ENCODE results near the gene POP5.

POP5 gene

DNA sequence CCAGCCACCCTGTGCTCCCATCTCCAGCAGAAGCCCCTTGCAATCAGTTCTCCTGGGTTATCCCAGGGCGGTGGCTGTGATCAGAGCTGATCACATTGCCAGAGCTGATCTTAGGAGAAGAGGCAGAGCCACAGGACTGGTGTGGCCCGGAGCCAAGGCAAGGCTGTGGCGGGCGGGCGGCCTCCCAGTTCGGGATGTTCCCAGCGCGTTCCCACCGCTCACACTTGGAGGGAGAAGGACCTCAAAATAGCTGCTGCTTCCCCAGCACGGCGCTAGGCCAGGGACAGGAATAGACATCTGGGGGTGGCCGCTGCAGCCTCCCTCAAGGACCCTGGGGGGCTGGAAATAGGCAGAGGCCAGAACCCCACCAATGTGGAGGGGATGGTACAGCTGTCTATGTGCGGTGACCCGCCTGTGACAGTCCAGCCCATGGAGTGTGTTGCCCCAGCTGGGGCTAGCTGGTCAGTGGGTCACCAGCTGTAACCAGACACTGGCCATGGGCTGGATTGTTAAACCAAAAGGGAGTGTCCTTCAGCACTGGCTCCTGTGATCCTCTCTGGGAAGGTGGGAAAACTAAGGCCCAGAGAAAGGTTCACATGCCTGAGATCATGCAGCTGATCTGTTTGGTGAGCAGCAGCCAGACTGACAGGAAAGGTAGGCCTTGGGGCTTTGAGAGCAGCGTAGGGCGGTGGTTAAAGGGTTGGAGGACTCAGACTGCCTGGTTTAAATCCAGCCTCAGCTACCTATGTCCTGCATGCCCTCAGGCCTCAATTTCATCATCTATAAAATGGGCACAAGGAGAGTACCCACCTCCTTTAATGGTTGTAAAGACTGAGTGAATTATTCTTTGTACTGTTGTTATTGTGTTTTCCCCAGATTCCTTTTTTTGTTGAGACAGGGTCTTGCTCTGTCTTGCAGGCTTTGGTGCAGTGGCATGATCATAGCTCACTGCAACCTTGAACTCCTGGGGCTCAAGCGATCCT, 8.0 kb upstream of the POP5 start:
- no peak for DNase-seq

DNA sequence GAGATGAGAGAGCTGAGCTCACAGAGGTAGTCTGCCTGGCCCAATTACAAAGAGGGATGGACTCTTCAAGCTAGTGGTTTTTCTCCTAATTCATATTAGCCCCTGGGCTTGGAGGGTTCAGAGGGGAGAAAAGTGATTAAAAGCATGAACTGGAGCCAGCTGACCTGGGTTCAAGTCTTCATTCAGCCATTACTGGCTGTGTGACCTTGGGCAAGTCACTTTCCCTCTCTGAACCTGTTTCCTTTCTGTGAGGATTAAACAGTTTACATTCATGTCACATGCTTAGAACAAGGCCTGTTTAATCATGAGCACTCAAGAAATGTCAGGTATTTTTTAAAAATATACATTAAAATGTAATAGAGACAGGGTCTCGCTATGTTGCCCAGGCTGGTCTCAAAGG, 7.2 kb upstream of the POP5 start:
- DNase-seq = no peak

DNA sequence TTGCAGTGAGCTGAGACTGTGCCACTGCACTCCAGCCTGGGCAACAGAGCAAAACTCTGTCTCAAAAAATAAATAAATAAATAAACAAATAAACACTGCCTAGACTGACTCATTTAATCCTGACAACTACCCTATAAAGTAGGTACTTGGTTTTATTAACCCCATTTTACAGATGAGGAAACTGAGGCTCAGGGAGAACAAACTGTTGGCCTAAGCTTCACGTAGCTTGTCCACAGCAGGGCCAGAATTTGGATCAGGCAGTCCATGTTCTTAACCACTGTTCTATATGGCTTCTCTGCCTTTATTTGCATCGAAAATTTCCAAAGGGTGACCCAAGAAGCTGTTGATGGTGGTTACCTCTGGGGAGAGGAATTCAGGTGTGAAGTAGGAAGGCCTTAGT, 5.7 kb upstream of the POP5 start:
- DNase-seq = no peak

DNA sequence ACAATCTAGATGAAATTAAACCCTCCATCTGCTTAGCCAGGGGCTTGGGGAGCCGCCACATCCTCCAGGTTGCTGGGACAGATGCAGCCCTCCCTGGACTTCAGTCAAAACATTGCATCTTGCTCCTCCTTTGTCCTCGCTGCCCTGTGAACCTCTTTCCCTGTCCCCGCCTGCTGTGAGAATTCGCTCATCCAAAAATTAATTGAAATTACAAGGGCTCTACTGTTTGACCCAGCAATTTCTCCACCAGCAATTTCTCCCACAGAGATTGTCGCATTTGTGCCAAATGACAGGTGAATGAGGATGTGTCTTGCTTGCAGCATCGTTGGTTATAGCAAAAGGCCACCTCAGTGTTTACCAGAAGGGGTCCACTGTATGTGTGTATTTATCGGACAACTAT, 5.0 kb upstream of the POP5 start:
- no peak for DNase-seq

DNA sequence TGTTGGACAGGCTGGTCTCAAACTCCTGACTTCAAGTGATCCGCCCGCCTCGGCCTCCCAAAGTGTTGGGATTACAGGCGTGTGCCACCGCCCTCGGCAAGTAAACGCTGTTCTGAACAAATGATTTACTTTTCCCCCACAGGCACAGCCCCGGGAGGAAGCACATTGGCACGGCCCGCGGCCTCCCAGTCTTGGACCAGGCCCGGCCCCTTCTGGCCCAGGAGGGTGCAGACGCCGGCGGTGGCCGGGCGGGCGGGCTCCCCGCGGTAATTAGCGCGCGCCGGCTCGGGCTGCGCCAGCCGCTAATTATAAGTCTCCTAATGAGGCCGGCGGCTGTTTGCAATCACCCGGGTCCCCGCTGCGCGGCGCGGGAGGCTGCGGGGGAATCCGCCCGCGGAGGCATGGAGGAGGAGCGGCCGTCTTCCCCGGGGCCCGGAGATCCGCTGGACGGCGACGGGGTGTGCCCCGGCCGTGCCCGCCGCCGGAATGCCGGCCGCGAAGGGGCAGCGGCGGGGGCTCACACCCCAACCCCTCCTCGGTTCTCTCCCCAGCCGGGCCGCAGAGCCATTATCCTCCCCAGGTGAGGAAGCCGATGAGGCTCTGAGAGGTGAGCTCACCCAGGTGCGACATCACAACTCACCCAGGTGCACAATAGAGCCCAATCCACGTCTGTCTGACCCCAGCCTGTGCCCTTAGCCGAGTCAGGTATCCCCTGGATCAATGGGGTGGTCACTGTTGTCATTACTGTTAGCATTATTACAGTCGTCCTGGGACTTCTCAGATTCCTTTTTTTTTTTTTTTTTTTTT, 3.3 kb upstream of the POP5 start:
- peak in 3 of 4 experiments; percentile 7 to 38 (median 19) for DNase-seq

DNA sequence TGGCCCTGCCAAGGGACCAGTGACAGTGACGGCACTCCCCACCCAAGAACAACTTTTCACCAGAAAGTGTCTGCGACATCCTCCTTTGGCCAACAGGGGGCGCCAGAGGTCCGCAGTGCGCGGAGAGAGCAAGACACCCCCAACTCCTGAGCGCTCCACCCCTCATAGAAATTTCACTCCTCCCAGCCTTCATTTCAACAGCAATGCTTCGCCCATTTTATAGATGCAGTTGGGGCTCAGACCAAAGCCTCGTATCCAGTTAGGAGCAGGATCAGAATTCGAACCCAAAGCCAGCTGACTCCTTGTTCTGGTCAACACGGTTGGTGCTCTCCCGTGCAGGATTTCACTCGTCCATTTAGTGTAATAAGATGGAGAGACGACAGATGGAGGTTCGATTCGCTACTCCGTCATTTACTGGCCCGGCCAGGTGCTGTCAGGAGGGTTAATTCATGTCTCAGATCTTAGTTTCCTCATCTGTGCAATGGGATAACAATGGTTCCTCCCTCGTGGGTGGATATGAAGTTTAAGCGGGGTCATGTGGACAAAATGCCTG, 2.4 kb upstream of the POP5 start:
- DNase-seq = peak; percentile 75 to 84 (median 78)

DNA sequence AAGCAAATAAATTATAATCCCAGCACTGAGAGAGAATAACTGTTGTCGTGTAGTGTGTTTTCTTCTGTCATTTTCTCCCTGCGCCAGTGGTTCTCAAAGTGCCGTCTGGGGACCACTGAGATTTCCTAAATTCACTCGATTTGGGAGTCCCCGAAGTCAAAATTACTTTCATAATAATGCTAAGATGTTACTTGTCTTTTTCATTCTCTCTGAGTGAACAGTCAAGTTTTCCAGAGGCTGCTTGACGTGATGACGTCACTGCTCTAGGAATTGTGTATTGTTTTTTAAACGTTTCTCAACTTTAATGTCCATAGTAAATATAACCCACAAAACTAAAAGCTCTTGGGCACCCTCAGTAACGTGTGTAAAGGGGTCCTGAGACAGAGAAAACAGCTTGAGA, 796 bp upstream of the POP5 start:
- no peak for DNase-seq

DNA sequence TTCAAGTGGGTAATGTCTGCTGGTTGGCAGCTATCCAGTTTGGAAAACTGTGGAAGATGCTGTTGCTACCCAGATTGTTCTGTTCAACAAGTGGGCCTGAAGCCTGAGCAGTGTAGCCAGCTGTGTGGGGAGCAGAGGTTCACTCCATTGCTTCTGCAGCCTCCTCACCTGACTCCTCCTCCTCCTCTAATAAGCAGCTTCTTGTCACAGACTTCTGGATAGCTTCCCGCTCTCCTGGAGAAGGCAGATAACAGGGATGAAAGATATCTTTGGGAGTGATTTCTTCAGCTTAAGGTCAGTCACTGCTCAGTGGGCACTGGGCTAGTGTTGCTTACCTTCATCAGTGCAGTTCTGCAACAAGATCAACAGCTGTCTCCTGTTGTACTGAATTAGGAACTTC, 2.0 kb downstream of the POP5 start:
- DNase-seq = no peak

DNA sequence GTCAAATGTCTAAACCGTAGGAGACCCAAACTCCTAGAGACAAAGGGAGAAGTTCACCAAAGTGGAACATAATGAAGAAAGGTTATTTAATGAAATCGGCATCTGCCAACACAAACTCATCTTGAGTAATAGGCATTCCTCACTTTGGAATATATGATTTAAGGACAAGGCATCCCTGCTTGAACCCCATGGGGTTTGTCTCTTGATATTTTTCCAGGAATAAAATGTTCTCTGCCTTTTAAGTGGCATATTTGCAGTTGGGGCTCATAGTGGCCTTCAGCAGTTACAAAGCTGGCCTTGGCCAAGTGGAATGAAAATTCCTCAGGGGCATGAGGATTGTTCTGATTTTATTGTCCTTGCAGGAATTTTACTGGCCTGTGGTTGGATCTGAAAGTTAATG, 7.1 kb downstream of the POP5 start:
- no peak for DNase-seq

DNA sequence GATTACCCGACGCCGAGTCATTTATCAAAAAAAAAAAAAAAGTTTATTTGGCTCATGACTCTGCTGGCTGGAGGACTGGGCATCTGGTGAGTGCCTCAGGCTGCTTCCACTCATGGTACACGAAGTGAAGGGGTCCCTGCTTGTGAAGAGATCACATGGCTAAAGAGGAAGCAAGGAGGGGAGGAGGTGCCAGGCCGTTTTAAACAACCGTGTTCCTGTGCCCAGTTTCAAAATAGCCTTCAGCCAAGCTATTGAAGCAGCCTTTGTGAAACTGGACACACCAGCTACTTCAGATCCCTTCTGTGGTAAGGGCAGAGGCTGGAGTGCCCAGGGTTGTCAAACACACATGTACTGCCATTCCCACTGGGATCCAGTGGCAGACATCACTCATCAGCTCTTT, 7.6 kb downstream of the POP5 start:
- DNase-seq = no peak

DNA sequence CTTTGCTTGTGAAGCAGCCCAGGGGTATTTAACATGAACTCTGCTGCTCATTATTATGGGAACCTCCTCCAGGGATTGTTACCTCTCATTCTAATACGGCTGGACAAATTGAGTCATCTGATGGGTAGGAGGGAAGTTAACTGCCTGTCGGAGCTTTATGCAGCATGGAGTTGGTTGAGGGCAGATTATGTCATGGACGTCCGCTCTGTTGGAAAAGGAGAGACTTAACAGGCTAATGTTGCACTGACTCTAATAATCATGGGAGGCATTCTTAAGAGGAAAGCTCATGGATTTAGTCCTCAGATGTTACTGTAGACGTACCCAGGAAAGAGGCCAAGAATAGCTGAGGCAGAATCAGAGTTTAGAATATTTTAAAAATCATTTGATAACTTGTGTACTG, 9.9 kb downstream of the POP5 start:
- no peak for DNase-seq

DNA sequence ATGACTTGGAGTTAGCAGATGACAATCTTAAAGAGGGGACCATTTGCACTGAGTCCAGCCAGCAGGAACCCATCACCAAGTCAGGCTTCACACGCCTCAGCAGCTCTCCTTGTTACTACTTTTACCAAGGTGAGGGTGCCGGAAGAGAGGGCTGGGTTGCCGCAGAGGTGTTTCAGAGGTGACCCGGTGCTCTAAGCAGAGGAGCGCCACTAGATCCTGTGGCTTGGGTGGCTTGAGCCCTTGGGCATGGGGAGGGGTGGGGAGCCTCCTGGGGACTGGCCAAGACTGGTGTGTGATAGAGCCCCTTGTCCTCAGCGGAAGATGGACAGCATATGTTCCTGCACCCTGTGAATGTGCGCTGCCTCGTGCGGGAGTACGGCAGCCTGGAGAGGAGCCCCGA, 17.7 kb downstream of the POP5 start:
- no peak for DNase-seq

DNA sequence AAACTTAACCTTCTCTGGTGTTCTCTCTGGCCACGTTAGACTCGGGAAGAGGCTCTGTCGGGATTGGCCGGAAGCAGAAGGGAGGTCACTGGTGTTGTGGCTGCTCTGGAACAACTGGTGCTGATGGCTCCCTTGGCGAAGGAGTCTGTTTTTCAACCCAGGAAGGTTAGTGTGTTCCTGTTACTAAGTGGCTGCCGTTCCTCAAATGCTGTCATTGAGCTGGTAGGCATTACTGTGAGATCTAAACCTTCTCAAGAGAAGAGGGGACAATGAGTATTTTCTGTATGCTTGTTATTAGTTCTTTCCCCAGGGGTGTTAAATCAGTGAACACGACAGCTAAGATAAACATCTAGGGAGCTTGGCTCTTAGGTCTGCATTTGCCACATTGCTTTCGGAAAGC, 18.3 kb downstream of the POP5 start:
- DNase-seq = no peak

DNA sequence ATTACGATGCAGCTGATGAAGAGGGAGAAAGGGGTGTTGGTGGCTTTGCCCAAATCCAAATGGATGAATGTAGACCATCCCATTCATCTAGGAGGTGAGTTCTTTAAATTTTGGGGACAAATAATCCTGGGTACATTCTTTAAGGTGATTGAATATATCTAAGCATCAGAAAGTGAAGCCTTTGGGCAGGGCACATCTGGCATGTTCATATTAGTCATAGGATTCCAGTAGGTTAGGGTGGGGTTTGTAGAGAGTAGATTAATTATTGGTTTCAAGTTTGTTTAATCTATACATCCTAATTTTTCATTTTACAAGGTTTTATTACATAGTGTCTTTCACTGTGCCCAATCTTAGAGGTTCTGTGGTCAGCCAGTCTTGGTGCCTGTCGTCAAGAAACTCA, 23.6 kb downstream of the POP5 start:
- no peak for DNase-seq

DNA sequence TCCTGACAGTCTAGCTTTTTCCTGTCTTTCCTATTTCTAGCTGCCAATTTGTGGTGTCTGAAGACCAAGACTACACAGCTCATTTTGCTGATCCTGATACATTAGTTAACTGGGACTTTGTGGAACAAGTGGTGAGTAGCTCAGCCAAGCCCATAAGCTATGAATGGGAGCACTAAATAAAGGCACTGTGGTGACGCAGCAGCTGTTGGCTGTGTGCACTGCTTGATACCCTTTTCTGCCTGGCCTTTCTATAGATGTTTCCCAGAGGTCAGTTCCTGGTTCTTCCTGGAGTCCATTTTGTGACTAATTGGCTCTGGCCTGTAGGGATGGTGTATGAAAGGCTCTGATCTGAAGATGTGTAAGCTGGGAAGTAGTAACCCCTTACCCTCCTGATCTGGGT, 26.5 kb downstream of the POP5 start:
- DNase-seq = no peak

DNA sequence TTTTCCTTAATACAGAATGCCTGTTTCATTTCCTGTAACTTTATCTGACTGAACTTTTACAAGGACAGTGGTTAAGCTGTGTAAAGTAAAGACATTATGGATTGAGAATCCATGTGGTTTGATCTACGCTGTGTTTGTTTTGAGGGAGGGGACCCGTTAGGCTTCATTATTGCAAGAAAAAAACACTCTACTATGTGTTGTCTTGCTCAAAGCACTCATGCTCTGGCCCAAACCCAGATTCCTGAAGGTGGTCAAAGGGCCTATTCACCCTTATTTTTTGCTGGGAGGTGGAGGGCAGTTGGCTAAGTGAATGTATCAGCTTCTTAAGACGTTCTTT, 35.2 kb downstream of the POP5 start:
- DNase-seq = no peak

DNA sequence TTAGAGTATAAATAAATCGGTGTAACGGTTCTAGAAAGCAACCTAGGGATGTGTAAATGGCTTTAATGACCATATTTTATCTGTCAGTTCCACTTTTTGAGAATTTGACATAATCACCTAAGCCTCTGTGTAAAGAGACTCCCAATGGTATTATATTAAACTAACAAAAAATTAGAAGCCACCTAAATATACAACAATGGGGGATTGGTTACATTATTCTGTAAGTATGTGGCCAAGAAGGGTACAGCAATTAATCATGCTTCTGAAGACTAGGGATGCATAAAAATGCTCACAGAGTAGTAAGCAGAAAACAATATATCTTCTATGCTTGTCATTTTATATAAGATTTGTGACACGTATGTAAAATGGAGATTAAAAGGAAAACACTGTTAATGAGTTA, 36.5 kb downstream of the POP5 start:
- no peak for DNase-seq

DNA sequence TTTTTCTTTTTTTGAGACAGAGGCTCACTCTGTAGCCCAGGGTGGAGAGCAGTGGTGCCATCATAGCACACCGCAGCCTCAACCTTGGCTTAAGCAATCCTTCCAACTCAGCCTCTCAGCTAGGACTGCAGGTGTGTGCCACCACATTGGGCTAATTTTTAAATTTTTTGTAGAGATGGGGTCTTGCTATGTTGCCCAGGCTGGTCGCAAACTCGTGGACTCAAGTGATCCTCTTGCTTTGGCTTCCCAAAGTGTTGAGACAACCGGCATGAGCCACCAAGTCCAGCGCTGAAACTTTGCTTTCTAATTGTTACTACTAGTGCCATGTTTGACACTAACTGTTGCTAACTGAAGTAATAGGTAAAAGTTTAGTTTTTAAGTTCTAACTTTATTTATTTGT, 39.0 kb downstream of the POP5 start:
- DNase-seq = no peak

DNA sequence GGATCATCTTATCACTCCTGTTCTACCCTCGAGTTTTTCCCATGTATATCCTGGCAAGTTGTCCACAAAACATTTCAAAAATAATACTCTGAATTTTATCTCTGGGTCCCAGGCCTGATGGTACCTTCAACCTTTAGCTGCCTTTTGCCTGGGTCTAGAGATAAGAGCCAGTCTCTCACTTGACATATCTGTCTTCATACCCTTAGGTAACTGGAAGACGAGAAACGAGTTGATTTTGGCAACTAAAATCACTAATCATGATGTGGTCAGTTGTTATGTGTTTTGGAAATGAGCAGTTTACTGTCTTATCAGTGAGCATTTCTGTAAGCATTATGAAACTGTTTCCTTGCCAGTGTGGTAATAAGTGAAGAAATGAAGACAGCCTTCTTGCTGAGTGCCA, 40.8 kb downstream of the POP5 start:
- DNase-seq = no peak

DNA sequence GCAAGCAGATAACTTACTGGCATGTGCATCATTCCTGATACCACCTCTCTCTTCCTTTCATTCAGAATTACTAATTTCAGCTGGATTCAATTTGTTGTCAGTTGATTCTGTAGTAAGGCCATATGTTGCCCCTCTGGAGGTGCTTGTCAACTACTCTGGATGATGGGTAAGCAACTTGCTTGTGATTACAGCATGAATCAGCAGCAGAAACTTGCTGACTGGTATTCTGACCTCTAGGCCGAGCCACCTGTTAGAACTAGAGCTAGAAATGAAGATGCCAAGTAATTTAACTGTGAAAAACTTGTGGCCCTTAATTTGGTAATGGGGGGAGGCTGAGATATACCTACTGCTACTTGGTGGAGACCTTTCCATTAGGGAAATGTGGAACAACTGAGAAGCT, 41.9 kb downstream of the POP5 start:
- DNase-seq = no peak

DNA sequence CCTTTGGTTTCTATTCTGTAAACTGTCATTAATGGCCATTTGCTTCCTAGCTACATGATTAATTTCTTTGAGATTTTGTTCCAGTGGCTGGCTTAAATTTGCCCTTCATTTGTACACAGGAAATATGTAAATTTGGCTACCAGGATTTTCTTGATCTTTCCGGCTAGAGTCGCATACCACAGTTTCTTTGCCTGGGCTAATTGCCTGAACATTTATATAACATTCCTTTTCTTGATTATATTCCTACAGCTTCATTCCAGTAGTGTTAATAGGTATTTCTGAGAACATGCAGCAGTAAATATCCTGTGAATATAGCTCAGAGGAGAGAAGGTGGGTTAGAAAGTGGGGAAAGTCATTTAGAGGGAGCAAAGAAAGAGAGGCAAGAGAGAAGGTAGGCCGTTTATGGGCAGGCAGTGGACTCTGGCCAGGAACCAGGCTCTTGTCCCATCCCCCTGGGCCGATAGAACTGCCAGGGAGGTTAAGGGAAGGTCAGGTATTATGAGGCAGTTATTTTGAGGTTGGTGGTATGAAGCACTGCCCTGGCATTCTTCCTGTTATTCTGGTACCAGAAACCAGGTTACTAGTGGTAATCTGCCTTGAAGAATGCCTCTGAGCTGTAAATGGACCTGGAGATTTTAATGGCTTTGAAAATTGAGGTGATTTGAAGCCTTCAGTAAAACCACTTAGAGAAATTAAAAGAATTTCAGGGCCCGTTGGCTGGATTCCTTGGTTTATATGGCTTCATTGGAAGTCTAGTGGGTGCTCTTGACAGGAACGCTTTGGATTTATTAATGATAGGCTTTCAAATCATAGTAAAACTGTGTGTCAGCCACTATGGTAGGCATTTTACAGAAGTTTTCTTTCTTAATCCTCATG, 42.7 kb downstream of the POP5 start:
- DNase-seq = no peak

DNA sequence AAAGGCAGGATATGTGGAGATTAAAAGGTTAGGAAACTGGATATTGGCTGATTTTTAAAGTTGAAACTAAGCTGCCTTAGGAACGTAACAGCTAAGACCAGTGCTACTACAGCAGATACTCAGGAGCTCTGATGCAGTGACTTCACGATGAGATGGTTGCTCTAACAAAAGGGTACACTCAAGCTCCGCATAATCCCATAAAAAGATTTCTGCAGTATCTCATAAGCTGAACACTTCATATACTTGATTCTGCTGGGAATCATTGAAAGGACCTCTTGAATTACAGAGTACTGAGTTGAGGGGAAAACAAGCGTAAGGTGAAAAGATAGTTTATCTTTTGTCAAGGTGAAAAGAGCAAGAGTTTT, 43.4 kb downstream of the POP5 start:
- no peak for DNase-seq
